D721Med (cell line): ENCODE data around the gene PCBP4.

Experiments
- DNase-seq: peaks from one replicate; pipeline ENCODE4 v3.0.0; 2011; ENCODE audit warnings: low spot score; ENCODE audit not compliant: insufficient read length
- FAIRE-seq: peaks from 2 replicates; lab custom pipeline; 2011; peaks lifted over from hg19 to GRCh38; lab: Jason Lieb, UNC
- CTCF ChIP-seq: IDR thresholded peaks from 2 replicates; pipeline ENCODE4 v1.5.1; 2012; ENCODE audit warnings: mild to moderate bottlenecking, control low read depth; ENCODE audit not compliant: insufficient read depth; ENCODE audit errors: missing control alignments

Gene PCBP4

DNA sequence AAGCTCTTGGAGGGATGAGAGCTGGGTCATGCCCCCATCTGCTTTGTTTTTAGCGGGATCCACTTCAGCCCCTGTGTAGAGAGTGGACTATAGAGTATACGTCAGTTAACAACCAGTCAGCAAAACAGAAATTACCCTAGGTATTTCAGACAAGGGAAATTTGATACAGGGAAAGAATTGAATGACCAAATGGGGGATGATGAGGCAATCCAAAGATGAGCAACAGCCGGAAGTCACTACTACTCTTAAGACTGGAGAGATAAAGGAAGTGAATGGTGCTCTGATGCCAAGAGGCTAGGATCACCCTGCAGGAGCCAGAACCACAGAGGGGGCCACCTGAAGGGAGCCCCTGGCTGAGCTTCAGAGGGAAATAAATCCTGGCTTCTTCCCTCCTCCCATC, 13.8 kb downstream of the PCBP4 start:
- FAIRE-seq = no peak
- no peak for TF ChIP-seq CTCF
- no peak for DNase-seq

GRCh38 chr3:51950899-51951298, 16.4 kb downstream of the PCBP4 start:
- no peak for TF ChIP-seq CTCF
- no peak for DNase-seq
- FAIRE-seq = no peak

GRCh38 chr3:51949121-51949520, 18.1 kb downstream of the PCBP4 start:
- FAIRE-seq = no peak

GRCh38 chr3:51948016-51948580, 19.2 kb downstream of the PCBP4 start:
- no peak for DNase-seq
- no peak for TF ChIP-seq CTCF
- FAIRE-seq = no peak

More at GRCh38 chr3:51949121-51949520, 18.1 kb downstream of the PCBP4 start:
- TF ChIP-seq CTCF = no peak
- DNase-seq = no peak

GRCh38 chr3:51947215-51947900, 19.9 kb downstream of the PCBP4 start:
- FAIRE-seq = no peak
- no peak for TF ChIP-seq CTCF

GRCh38 chr3:51946796-51947195, 20.5 kb downstream of the PCBP4 start:
- TF ChIP-seq CTCF = no peak
- no peak for FAIRE-seq
- DNase-seq = no peak

More at GRCh38 chr3:51947215-51947900, 19.9 kb downstream of the PCBP4 start:
- no peak for DNase-seq
